Dermis microvascular lymphatic vessel endothelial cell (primary cell): Measurements from ENCODE around the gene NOVA1. TPM values are rescaled to one million over a fixed set of nuclear protein-coding genes. Genes with fewer than 3 reads are reported as not detected.
"Not testable (repeated sequence)": the region's sequence is repeated elsewhere in the genome, so short reads cannot be mapped to it uniquely, and the experiment has no call there.

Experiments
- DNase-seq, 2 donors: peaks; one replicate each; pipeline versions ENCODE4 v3.0.0 to v3.0.0-alpha.2; 2010; ENCODE audit warnings: low read depth in 2 of 2
- total RNA-seq: library from RNA; depleted of rRNA; stranded (reverse); fragments of >200 nt; gene quantifications from 2 replicates; pipeline ENCODE4 v1.2.1, GENCODE V29; 2014

The NOVA1 gene, protein sequence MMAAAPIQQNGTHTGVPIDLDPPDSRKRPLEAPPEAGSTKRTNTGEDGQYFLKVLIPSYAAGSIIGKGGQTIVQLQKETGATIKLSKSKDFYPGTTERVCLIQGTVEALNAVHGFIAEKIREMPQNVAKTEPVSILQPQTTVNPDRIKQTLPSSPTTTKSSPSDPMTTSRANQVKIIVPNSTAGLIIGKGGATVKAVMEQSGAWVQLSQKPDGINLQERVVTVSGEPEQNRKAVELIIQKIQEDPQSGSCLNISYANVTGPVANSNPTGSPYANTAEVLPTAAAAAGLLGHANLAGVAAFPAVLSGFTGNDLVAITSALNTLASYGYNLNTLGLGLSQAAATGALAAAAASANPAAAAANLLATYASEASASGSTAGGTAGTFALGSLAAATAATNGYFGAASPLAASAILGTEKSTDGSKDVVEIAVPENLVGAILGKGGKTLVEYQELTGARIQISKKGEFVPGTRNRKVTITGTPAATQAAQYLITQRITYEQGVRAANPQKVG
- total RNA-seq, result under 0.01 TPM in 1 of 2 replicates, not detected in the other

DNA sequence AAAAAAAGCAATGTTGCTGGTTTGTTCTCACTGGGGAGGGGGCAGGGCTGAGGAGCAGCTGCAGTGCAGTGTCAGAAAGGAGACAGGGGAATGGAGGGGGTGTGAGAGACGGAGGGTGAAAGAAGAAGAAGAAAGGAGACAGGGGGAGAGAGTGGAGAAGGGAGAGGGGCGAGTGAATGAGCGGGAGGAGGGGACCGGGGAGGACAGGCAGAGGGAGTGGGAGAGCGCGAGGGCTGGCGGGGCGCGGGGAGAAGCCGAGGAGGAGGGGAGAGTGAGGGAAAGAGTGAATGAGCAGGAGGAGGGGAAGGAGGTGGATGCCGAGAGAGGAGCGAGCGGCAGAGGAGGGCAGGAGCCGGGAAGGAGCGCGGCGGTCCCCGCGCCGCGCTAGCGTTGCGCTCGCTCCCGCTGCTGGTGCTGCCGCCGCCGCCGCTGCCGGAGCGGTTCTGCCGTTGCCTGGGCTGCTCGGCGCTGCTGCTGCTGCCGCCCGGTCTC, at the start of gene NOVA1:
NOVA1 (minus strand) TSS at position 445 of the 492 bp plus-strand sequence. CDS start 597 bp downstream, outside the sequence.
- DNase-seq, result no peak

DNA sequence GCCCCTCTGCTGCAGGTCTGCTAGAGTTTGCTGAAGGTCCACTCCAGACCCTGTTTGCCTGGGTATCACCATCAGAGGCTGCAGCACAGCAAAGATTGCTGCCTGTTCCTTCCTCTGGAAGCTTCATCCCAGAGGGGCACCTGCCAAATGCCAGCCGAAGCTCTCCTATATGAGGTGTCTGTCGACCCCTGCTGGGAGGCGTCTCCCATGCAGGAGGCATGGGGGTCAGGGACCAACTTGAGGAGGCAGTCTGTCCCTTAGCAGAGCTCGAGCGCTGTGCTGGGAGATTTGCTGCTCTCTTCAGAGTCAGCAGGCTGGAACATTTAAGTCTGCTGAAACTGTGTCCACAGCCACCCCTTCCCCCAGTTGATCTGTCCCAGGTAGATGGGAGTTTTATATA, 47.2 kb upstream of the NOVA1 start:
- DNase-seq, result not testable (repeated sequence)

DNA sequence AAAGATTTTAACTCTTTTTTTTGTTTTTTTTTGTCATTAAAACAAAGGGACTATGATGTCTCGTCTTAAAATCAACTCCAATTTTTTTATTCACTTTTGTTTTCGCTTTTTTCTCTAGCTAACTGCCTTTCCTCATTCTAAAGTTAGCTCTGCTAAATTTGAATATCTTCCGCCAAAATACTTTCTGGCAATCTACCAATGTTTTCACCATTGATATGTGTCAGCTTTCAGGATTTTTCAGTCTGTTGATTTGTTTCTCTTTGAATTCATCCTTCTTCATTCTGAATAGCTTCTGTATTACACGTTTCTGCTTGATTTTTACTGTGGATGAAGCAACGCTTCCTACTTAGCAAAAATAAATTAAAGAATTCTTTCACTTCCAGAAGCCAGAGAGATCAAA, 38.7 kb upstream of the NOVA1 start:
- no peak for DNase-seq

DNA sequence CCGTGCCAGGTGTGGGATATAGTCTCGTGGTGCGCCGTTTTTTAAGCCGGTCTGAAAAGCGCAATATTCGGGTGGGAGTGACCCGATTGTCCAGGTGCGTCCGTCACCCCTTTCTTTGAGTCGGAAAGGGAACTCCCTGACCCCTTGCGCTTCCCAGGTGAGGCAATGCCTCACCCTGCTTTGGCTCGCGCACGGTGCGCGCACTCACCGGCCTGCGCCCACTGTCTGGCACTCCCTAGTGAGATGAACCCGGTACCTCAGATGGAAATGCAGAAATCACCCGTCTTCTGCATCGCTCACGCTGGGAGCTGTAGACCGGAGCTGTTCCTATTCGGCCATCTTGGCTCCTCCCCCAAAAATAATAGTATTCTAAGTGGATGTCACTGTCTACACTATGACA, 37.1 kb upstream of the NOVA1 start:
- not testable (repeated sequence) for DNase-seq

DNA sequence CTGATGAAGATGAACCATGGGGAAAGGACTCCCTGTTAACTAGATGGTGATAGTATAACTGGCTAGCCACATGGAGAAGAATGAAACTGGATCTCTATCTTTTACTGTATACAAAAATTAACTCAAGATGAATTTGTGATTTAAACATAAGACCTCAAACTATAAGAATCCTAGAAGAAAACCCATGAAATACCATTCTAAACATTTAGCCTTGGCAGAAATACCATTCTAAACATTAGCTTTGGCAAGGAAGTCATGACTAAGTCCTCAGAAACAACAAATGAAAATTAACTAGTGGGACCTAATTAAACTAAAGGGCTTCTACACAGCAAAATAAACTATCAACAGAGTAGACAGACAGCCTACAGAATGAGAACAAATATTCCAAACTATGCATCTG, 28.4 kb upstream of the NOVA1 start:
- DNase-seq, result no peak

DNA sequence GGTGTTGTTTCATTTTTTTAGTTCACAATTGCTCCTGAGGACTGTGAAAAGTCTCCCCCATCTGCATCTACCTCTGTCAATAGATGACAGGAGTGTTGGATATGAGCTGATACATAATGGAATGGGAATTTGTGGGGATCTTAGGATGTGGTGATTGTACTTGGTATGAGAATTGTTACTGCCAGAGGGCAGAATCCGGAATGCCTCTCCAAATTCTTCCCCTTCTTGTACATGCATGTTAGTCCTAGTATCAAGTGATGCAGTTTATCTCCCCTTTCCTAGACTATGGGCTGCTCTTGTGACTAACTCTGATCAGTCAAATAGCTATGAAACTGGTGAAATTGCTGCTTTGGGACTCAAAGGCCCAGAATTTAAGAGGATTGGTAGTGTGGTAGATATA, 24.8 kb upstream of the NOVA1 start:
- no peak for DNase-seq

DNA sequence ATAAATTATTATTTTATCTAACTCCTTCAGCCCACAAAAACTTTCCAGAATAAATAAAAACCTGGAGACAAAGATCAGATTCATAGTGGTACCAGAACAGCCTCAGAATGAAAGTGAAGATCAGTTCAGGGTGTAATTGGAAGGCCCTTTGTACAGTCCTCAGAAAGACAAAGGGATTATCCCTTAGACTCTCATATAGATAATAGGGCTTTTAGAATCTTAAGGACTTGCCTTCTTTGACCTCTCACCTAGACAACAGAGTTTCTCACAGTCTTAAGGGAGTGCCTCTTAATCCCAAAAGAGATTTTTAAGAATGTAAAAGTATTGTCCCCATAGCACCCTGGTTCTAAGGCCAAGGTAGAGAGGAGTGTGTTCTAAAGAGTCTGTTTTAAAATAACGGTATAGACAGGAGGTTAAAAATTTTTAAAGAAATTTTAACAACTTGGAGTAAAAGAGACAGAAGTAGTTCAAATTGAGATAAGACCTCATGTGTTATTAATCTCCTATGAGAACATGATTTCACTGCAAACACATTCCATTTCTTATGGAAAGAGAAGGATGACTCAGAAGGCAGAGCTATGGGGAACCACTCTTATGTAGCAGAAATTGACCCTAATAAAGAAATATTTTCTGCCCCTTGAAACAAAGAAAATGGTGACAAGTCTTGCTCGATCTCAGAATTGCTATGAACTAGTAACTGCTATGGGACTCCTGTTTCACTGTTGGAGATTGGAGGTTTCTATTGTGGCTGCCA, 24.2 kb upstream of the NOVA1 start:
- DNase-seq, result no peak

DNA sequence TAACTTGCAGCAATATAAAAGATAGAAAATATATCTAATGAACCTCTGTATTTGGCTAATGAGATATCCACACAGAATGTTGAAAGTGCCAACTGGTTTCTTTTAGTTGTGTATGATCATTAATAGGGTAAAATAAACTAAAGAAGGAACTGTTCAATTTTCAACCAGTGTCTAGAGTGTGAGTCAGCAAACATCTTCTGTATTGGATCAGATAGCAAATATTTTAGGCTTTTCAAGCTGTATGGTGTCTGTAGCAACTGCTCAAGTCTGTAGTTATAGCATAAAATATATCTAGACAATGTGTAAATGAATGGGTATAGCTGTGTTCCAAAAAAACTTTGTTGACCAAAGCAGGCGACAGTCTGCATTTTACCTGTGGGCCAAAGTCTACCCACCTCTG, 23.5 kb upstream of the NOVA1 start:
- DNase-seq, result no peak

DNA sequence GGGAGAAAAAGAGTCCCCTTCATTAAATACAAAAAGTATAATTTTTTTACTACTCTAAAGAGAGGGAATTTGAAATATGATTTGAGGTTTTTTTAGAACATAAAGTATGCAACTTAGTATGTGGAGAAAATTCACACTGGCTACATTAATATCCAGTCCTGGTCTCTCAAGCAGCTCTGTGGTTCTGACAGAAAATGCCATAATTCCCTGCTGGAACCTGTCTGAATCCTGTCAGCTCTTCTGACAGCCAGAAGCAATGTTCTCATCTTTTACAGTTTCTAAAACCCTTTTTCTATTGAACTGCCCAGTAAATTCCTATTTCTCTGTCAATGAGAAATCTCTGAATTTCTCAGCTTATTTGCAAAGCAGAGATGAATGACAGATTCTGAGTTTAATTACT, 13.4 kb upstream of the NOVA1 start:
- no peak for DNase-seq

DNA sequence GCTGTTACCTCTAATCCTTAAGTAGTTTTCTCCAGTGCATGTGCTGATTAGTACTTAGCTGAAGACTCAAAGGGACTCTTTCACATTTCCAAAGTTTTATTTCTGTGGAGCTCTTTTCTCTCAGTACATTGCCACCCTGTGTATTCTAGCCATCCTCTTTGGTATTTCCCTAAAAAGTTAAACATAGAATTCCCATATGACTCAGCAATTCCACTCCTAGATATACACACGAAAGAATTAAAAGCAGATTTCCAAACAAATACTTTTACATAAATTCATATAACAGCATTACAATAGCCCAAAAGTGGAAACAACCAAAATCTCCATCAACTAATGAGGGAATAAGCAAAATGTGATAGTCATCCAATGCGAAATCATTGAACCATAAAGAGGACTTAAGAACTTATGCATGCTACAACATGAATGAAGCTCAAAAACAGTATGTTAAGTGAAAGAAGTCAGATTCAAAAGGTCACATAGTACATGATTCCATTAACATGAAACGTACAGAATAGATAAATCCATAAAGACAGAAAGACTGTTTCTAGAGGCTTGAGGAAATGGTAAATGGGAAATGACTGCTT, 9.0 kb upstream of the NOVA1 start:
- DNase-seq, result no peak

DNA sequence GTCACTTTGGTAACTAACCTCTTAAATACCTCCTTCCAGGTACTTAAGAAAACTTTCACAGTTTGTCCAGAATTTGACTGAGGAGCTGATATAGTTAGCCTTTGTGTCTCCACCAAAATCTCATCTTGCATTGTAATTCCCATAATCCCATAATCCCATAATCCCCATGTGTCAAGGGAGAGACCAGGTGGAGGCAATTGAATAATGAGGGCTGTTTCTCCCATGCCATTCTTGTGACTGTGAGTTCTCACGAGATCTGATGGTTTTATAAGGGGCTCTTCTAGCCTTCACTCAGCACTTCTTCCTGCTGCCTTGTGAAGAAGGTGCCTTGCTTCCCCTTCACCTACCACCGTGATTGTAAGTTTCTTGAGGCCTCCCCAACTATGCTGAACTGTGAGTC, 7.8 kb upstream of the NOVA1 start:
- DNase-seq, result no peak

DNA sequence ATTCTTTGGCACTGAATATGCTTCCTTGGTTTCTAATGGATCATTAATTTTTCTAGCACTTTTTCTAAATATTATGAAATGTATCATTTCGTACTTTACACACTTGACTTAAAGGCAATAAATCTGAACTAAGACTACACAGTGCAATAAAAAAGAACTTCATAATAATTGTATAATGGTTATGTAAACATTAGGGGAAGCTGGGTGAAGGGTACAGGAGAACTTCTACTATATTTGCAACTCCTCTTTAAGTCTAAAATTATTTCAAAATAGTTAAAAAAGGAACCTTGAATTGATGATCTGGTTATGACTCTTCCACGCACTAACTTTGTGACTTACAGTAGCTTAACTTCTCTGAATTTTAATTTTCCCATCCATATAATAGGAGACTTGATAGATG, 5.1 kb upstream of the NOVA1 start:
- no peak for DNase-seq

DNA sequence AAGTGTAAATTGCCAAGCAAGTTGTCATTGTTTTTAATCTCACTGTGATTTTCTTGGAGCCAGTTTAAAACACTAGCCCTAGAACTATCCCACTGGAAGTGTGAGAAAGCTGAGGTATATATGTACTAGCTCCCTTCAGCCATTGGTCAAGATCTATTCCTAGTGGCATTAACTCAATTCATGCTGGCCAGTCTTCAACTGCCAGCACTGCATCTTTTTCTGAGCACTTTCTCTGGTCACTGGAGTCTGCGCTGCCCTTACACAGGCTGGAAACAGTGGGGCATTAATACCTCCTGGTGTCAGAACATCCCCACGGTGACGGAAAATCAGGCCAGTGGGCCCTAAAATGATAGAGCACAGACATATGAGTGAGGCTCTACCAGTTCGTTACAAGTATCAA, 4.0 kb upstream of the NOVA1 start:
- no peak for DNase-seq

DNA sequence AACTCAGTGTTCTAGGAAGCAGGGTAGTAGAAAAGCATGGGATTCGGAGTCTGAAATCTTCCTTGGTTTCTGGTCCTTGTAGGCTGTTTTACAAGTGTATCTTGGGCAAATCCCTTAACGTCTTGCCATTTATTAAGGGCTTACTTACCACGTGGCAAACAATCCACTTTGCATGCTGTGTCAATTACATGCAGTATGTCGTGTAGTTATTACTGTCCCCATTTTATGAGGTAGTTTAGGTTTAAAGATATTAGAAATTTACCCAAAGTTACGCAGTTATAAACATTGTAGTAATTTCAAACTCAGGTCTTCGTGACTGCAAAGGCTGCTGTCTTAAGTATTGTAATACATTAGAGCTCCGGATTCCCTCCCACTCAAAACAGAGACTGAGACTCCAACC, 1.5 kb upstream of the NOVA1 start:
- DNase-seq, result no peak

DNA sequence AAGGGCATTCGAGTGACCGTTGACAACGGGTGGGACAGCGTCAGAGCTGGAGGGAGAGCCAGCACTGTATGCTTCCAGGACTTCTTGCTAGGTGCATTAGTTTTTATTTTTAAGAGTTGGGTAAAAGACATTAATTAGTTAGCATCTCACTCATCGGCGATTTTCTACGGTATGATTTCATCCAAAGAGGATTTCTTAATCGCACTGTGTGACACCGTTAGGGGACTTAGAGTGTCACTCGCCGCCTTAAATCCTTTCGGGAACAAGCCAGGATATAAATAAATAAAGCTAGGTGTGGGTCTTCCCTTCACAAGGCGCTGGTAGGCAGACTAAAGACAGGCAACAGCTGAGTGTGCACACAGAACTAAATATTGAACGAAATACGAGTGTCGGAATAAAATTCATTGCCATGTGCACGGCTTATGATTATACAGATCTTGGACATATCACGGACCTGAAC, 869 bp upstream of the NOVA1 start:
- DNase-seq, result no peak

DNA sequence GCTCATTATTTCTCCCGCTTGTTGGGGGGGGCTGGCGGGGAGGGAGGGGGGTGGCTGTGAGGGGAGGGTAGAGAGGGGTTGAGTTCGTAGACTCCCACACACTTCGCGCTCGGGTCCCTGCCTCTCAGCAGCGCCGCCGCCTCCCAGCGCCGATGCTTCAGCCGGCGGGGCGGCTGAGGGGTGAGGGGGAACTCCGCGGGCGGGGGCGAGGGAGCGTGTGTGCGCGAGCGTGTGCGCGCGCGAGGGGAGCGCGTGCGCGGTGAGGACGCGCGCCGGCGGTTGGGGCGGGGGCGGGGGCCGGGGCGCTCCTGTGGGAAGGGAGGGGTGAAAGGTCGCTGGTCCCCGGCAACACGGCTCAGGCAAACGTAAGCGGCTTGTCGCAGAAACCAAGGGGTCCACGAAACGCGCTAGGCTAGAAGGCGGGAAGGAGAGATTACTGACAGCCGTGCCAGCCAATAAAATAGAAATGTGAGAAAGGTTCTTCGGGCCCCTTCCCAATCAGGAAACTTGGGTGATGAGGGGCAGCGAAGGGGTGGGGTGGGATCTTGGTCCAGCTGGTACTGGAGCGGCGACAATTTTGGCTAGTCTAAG, 343 bp upstream of the NOVA1 start:
- peak; percentile 4 to 7 for DNase-seq

DNA sequence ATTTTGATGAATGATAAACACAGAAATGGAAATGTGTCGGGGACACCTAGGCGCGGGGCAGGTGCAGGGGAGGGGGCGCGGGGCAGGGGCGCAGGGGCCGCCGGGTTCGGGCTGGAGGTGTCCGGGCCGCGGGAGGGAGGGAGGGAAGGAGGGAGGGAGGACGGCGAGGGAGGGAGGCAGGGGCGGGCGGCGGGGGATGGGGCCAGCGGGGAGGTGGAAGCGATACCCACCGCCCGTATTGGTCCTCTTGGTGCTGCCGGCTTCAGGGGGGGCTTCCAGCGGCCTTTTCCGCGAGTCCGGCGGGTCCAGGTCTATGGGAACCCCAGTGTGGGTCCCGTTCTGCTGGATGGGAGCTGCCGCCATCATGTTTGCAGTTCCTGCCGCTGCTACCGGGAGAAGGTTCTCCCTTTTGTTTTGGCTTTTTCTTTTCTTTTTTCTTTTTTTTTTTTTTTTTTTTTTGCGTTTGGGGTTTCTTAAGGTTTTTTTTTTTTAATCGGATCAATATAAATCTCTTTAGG, 703 bp downstream of the NOVA1 start:
- no peak for DNase-seq

DNA sequence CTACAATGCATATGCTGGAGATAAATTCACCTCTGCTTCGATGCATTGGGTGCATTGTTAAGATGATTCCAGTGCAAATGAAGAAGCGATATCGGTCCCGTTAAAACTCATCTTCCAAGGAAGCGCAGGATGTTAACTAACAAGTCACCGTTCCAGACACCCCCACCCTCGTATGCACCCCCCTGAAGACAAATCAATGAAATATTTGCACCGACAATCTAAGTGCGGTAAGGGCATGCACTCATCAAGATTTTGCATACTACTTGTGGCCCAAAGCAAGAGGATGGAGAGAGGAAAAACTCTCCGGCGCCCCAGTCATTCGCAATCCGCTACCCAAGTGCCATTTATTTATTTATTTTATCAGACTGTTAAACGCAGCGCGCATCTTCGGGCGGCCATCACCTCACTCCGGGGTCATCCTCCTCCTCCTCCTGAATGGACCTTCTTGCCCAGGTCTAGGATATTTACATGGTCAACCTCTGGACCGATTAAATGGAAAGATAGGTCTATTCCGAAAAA, 1.2 kb downstream of the NOVA1 start:
- DNase-seq, result no peak

DNA sequence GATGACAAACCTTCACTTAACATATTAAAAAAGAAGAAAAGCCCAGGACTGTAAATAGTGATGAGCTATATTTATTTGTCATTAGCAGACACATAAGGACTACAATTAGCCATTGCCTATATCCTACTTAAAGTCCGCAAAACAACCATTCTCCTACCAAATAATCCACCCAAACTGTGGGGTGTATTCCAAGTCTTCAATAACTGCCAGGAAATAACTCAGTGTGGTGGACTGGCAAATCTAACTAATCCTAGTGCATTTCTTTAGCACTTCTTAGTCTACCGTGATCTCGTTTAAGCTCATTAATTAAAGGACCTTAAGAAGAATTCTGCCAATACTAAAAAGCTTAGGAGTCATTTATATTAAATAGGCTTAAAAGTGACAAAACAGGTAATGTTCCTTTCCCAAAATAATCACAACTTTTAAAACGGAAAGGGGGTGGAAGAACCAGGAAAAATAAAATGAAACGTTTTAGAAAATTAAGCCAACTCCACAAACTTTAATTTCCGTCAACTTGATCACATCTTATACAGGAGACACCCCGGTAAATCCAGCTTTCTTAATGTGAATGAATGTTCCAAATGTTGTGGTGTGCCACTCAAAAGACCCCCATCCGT, 1.8 kb downstream of the NOVA1 start:
- DNase-seq, result no peak

DNA sequence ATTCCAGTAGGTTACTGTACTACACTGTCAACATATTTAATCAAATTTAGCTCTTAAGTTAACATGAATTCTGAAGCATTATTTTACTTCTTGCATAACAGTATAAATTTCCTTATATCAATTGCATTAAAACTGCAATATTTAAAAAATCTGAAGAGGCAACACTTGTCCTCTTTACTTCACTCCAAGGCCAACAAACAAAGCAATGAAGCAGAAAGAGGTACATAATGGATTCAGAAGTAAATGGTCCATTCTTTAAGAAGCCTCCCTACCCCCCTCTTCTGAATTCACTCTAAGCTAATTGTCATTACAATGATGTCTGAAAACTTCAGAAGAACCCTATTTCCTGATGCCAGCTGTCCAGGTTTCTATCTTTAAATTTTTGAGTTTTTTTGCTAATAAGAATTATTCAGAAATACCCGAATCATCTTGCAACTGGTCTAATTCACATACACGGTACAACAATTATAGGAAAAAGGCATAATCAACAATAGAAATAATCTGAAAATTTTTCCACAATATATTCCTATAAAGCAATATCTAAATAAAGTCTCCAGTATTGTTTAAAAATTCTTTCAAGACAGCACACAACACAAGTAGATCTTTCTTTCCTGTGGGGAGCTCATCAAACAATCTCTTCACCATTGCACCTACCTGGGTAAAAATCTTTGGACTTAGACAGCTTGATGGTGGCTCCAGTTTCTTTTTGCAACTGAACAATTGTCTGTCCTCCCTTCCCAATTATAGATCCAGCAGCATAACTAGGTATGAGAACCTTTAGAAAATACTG, 2.9 kb downstream of the NOVA1 start:
- no peak for DNase-seq
